Stimulated activated CD8-positive, alpha-beta memory T cell treated with anti-CD3 and anti-CD28 coated beads, Interleukin-12 subunit alpha, Interleukin-12 subunit beta, amount 100 ng/mL, for 1 hour (primary cell): ENCODE data around the gene CNNM1.

Source experiments
- DNase-seq: peaks from one replicate; pipeline ENCODE4 v3.0.0-alpha.2; 2020; ENCODE audit warnings: low read depth

The CNNM1 gene

DNA sequence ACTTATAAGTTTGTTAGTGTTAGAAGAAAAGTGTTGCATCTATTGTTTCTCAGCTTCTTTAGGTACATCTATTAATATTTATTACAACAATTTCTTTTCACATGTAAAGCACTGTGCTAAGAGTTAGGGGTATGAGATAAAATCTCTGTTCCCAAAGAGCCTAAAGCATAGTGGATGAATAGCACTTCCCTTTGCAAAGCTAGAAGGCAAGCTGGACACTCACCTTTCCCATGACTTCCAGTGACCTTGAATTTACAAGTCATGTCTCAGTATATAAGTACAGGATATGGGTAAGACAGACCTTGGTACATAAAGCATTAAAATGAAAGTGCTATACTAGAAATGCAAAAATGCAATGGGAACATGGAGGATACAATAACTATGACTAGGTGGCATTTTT is 8.7 kb downstream of the CNNM1 start:
- no peak for DNase-seq

GRCh38 chr10:99339077-99339476 is 9.9 kb downstream of the CNNM1 start:
- no peak for DNase-seq

DNA sequence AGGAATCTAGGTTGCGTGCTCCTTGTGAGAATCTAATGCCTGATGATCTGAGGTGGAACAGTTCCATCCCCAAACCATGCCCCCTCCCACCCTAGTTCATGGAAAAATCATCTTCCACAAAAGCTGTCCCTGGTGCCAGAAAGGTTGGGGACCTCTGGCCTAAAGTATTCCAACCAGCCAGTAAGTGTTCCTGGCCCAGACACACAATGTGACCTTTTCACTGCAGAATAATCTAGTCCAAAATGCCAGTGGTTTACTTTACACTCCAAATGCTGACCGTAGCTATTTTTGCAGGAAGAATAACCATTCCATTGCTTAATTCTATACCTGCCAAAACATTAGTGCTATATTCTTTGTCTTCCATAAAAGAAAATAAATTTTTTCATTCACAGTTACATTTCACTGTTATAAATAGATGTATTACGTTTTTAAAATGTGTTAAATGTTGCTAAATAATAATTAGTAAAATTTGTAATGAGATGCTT is 10.4 kb downstream of the CNNM1 start:
- no peak for DNase-seq

- no peak for DNase-seq
Observed at GRCh38 chr10:99340650-99341049, 11.5 kb downstream of the CNNM1 start.

DNA sequence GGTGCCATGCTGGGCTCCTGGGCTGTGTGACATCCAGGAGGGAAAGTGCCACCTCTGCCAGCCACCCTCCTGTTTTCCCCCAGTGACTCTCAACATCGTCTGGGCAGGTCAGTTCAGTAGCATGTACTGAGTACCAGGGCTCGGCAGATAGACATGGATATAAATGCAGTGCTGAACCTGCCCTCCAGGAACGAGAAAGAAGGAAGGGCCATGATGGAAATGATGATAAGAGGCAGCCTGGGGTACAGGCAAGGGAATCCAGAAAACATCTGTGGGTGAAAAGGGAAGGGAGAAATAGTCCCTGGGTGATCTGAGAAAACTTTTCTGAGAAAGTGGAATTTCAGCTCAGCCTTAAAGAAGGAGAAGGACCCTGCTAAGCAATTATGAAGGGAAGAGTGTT is 12.1 kb downstream of the CNNM1 start:
- no peak for DNase-seq

DNA sequence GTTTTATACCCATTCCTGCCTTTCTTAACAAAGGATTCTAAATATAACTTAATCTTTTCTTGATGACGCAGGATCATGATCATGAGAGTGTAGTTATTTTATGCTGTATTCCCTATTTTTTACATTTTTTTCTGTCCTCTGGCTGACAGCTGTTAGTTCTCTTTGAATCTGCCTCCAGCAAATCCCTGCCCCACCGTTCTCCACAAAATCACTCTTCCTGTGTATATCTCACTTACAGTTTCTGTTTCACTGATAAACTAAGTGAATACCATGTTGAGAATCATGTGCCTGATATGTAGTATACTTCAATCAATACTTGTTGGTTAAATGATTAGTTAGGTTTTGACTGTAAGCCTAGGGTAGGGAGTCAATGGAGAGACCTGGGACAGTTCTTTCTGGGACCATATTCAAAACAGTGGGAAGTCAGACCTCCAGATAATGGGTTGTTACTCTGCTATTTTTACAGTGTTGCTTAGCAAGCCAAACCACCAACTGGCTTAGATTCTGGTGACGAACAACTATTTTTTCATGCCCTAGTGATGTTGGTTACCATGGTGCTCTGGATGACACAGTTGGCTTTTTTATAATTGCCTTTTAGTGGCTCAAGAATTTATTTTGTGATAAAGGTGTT is 12.8 kb downstream of the CNNM1 start:
- no peak for DNase-seq

DNA sequence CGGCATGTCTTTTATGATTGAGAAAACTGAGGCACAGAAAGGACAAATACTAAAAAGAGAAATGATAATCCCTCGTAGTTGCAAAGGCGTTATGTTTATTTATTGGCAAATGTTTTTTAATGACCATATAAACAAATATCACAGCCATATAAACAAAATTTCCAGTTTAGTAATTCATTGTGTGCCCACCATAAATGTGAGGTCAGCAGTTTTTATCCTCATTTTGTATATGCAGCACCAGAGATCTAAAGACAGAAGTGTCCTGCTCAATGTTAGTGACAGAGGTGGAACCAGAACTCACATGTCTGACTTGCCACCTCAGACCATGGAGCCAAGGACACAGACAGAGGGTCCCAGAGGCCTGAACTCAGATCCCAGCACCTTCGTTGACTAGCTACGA is 14.1 kb downstream of the CNNM1 start:
- no peak for DNase-seq

DNA sequence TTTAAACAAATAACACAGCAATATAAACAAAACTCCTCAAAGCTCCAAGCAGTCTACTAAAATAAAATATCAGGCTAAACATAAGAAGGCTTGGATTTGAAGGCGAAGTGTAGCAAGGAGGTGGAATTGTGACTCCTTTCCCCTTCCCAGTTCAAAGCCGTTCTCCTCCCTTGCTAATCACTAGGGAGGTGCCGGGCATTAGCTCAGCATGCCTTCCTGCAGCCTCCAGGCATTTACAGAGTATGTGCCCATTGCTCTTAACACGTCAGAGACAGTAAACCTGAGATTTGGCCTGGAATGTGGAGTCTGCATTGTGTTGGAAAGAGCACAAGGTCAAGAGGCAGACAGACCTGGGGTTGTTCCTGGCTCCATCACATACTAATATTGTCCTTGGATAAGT is 15.6 kb downstream of the CNNM1 start:
- no peak for DNase-seq

- no peak for DNase-seq
Observed at GRCh38 chr10:99345350-99345749, 16.2 kb downstream of the CNNM1 start.

DNA sequence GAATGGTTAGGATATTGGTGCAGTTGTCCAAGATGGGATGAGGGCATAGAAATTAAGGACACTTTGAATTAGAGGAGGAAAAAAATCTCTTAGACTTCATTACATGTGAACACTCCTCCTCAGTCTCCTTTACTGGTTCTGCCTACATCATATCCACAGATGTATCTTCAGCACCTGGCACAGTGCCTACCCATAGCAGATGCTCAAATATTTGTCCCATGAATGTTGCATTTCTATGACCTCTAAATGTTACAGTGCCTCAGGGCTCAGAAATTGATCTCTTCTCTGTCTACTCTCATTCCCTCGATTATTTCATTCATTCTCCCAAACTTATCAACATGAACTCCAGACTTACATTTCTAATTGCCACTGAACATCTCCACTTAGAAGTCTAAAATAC is 17.1 kb downstream of the CNNM1 start:
- no peak for DNase-seq

GRCh38 chr10:99347672-99348071 is 18.5 kb downstream of the CNNM1 start:
- no peak for DNase-seq

DNA sequence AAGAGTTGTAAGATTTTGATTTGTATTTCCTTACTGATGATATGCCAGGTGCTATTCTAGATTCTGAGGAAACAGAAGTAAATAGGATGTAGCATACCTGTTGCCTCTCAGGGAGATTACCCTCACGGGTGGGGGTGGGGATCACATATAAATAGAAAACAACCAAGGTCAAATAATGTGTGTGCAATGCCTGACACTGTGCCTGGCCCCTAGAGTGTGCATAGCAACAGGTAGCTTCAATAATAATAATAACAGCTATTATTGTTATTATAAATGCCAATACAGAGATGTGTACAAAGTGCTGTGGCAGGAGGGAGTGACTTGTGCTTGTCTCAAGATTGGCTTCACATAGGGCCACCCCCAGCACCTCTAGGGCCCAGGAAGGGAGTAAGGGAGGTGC is 24.0 kb downstream of the CNNM1 start:
- no peak for DNase-seq

DNA sequence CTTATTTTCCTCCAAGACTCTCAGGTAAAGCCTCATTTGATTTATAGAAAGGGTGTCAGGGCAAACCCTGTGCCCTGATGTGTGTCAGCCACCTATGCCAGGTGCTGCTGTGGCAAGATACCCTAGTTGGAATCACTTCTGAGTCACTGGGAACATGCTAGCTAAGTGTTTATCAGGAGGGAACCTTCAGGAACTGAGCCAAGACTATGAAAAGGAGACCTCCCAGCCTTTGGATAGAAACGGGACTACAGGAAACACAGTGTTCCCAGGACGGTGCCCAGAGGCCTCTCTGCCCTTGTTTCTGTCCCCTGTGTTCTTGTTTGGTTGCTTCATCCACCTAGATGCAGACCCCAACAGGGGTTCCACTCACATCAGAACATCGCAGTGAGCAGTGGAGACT is 28.5 kb downstream of the CNNM1 start:
- no peak for DNase-seq

GRCh38 chr10:99358101-99358500 is 28.9 kb downstream of the CNNM1 start:
- no peak for DNase-seq

- DNase-seq, result no peak
Observed at GRCh38 chr10:99360934-99361333, 31.8 kb downstream of the CNNM1 start.

- DNase-seq, result no peak
Observed at GRCh38 chr10:99364125-99364524, 35.0 kb downstream of the CNNM1 start.

DNA sequence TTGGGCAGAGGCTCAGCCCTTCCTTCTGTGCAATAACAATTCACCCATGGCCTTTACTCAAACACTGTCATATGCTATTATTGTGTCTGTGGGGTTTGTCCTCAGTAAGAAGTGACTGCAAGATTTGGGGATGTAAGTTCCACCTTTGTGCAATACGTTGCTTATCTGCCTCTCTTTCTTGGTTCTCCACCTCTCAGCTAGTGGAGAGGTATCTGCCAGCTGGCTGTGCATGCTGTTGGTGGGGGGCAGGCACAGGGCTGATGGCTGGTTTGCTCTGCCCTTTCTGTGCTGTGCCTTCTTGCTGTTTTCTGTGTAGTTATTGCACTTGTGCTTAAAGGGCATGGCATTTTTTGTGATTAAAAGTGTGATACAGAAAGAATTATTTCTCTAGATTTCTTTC is 36.2 kb downstream of the CNNM1 start:
- no peak for DNase-seq

- DNase-seq, result no peak
Observed at GRCh38 chr10:99365736-99366135, 36.6 kb downstream of the CNNM1 start.

DNA sequence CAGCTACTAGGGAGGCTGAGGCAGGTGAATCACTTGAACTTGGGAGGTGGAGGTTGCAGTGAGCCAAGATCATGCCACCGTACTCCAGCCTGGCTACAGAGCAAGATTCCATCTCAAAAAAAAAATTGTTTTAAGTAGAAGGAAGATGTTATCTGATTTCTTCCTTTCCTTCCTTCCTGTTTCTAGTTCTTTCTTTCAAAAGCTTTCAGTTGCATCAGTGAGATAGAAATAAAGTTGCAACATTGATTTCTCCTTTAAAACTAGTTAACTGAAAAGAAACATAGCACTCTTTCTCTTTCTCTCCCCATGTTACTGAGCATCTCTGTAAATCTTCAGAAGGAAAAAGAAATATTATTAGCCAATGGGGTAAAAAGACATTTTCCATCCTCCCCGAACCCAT is 37.5 kb downstream of the CNNM1 start:
- DNase-seq, result no peak

DNA sequence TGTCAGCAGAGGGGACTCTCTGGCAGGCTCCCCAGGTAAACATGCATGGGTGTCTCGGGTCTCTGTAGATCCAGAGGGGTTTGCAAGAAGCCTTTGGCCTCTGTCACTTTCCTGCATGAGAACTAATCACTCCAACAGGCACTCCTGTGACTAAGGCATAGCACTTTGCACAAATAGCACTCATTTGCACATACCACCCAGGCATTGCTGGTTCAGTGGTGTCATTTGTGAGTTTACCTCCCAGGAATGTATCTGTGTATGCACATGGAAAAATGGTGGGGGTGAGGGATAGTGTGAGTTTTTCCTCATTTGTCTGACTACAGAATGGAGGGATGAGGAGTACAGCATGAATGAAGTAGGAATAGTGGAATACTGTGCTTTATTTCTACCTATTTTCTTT is 39.5 kb downstream of the CNNM1 start:
- DNase-seq, result no peak

- no peak for DNase-seq
Observed at GRCh38 chr10:99369126-99369525, 40.0 kb downstream of the CNNM1 start.

DNA sequence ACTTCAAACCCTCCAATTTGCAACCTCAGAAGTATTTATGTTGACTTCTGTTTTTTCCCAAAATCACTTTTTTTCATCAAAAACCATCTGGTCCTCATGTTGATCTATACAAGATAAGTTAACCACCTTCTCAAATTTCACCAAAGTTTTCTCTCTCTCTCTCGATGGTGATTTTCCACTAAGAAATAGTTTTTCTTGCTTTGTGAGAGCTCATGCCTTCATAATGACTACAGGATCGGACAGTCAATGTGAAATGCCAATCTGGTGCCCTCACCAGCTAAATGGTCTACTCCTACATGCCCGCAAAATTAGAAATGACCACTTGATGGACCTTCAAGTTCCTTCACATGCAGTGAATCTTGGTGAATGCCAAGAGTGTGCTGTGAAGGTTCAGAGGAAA is 40.4 kb downstream of the CNNM1 start:
- DNase-seq, result no peak

DNA sequence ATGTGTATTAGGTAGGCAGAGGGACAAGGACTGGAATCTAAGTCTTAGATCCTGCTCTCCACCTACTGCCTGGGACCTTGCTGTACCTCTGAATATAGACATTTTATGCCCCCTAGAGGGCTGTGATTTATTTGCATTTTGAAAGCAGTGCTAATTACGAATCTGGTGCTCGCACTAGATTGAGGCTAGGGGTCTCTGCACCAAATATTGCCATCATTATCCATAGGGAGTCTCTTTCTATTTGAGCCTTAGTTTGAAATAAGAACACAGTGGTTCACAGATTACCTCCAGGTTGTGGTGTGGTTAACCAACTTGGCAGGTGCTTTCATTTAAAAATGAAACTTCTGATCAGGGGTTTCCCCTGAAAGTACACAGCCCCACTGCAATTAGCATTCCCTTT is 41.8 kb downstream of the CNNM1 start:
- DNase-seq, result no peak

DNA sequence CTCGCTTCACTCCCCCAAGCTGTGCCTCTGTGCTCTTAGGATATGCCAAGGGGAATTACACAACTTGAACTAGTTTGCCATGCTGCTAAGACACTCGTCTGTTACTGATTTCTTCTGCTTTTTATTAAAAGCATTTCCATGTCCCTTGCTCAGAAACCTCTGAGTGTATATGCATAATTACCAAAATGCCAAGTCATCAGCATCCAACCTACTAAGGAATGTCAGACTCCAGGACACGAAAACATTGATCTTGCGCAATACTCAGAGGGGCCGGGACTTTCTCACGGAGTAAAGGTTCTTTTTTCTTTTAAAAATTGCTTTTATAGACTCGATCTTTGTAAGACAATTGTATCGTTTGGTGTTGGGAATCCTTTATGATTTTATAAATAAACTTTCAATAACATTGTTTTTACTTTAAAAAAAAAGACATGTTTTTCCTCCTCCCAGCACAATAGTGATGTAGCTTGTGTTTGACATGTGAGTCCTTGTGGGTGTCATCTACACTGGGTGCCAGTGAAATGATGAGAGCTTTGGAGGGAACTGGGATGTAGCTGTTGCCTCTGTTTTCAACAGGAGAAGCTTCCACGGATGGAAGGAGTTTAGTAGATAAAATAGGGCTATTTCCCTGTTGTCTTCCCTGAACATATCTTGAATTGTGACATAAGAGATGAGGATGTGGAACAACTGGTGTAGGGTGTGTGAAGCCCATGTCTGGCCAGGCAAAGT is 43.6 kb downstream of the CNNM1 start:
- no peak for DNase-seq
